Measurements from ENCODE around the gene GPRC5A.

- TF ChIP-seq POLR2AphosphoS5 (IDR thresholded peaks at IDR 0.05; ENCODE audit: insufficient read depth in 1 of 2, low read depth in 1 of 2) (no peak), POLR2A (IDR thresholded peaks at IDR 0.05) (no peak)
- TF ChIP-seq, protein P1, sequence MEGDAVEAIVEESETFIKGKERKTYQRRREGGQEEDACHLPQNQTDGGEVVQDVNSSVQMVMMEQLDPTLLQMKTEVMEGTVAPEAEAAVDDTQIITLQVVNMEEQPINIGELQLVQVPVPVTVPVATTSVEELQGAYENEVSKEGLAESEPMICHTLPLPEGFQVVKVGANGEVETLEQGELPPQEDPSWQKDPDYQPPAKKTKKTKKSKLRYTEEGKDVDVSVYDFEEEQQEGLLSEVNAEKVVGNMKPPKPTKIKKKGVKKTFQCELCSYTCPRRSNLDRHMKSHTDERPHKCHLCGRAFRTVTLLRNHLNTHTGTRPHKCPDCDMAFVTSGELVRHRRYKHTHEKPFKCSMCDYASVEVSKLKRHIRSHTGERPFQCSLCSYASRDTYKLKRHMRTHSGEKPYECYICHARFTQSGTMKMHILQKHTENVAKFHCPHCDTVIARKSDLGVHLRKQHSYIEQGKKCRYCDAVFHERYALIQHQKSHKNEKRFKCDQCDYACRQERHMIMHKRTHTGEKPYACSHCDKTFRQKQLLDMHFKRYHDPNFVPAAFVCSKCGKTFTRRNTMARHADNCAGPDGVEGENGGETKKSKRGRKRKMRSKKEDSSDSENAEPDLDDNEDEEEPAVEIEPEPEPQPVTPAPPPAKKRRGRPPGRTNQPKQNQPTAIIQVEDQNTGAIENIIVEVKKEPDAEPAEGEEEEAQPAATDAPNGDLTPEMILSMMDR (IDR thresholded peaks at IDR 0.05) = no peak
Observed at GRCh38 chr12:12938541-12938940, 47.2 kb downstream of the GPRC5A start.
